Measurements from ENCODE around the gene RGS9.
"Not testable (repeated sequence)": the region's sequence is repeated elsewhere in the genome, so short reads cannot be mapped to it uniquely, and the experiment has no call there.

Gene RGS9

DNA sequence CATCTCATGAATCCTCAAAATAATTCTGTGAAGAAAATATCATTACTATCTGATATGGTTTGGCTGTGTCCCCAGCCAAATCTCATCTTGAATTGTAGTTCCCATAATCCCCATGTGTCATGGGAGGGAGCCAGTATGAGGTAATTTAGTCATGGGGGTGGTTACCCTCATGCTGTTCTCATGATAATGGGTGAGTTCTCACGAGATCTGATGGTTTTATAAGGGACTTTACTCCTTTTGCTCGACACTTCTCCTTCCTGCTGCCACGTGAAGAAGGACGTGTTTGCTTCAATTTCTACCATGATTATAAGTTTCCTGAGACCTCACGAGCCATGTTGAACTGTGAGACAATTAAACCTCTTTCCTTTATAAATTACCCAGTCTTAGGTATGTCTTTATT lies 20.7 kb upstream of the RGS9 start:
- not testable (repeated sequence) for DNase-seq

DNA sequence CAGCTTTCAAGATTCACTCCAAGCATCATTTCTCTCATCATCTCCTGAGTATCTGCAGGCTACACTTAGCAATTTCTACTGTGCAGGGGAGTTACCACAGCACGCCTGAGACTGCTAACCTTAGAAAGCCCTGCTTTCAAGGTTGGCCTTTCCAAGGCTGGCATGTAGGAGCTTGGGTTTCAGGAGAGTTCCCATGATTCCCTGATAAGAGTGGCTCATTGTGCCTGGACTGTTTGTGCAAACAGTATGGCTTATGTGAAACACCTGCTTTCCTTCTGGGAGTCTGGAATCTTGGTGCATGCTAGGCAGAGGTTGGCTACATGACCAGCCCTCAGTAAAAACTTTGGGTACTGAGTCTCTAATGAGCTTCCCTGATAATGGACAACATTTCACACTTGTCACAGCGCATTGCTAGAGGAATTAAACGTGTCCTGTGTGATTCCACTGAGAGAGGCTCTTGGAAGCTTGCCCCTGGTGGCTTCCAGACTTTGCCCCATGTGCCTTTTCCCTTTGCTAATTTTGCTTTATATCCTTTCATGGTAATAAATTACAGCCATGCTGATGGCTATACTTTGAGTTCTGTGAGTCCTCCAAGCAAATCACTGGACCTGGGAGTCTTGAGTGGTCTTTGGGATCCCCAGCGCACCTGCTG lies 19.7 kb upstream of the RGS9 start:
- no peak for DNase-seq

- no peak for DNase-seq
These were observed 15.8 kb upstream of the RGS9 start for GRCh38 chr17:65121368-65121767.

DNA sequence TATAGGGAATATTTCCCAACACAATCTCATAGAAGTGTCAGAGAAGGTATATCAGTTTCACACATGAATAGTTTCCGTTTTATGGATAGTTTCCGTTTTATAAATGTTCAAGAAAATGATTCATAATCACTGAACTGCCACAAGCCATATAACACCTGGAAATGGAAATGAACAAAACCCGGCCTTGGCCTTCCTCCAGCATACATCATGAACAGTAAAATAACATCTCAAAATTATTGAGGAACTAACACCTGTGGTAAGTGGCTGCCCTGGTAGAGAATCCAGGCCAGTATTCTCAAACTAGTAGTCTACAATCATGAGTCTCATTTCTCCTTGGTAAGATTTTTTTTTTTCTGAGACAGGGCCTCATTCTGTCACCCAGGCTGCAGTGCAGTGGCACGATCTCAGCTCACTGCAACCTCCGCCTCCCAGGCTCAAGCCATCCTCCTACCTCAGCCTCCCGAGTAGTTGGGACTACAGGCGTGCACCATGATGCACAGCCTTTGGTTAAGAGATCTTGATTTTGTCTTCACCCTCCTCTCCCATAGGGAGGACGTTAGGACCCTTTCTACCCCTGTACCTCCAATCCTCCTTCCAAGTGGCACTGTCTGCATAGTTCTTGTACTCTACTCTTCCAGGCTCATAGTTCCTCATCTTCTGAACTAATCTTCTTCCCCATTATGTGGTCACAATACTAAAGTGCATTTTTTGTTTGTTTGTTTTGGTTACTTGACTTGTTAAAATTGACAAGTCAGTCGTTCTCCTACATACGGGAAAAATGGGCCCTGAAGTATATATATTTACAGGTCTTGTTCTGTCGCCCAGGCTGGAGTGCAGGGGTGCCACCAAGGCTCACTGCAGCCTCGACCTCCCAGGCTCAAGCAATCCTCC lies 15.0 kb upstream of the RGS9 start:
- no peak for DNase-seq

DNA sequence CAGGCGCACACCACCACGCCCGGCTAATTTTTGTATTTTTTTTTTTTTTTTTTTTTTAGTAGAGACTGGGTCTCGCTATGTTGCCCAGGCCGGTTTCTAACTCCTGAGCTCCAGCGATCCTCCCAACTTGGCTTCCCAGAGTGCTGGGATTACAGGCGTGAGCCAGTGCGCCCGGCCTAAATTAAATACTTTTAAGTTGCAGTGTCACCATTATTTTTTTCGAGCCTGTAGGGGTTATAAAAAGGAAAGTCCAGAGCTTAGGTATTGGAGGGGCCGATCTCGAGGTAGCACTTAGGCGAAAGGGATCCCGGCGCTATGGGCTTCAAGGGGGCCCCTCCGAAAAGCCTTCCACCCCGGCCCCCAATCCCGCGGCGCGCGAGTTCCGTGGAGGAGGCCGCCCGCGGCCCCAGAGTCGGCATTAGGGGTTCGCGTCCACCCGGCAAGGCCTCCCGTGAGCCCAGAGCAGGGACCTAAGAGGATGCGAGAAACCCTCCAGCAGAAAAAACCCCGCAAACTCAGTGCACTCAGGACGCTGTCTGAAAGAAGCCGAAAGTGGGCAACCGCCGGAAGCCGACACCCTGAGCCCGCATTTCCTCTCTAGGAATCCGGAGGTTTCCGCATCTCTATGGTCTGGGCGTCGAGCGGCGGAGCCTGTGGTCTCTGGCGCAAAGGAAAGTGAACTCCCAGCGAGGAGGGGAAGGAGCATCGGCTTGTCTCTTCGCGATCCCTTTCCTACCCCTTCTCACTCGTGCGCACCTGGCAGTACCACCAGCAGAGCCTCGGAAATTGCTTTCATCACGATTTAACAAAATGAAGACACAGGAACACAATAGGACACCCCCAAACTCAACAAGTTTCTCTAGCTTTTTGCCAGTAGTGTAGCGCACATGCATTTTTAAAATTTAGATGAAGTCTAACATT lies 14.1 kb upstream of the RGS9 start:
- DNase-seq = peak; percentile 55

GRCh38 chr17:65123757-65124675 lies 13.2 kb upstream of the RGS9 start:
- DNase-seq = no peak

DNA sequence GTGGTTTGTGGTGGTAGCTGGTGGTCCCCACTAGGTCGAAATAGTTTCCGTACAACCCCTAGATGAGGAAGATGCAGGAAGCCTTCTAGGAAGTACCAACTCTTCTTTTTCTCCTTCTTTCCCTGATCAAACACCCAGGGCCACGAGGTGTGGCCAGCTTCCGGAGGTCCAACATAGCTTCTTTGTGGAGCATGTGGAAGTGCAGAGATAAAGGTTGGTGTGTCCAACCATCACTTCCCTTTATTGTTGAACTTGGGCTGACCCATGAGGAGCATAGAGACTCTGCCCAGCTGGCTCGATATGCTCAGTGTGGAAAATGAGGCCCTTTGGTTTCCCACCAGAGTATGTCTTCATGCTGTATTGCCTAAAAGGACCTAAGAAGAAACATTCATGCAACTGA lies 6.3 kb upstream of the RGS9 start:
- no peak for DNase-seq

GRCh38 chr17:65131240-65131639 lies 5.9 kb upstream of the RGS9 start:
- DNase-seq = no peak

- peak; percentile 22 for DNase-seq
These were observed 5.2 kb upstream of the RGS9 start for GRCh38 chr17:65131946-65132345.

GRCh38 chr17:65134035-65134434 lies 3.1 kb upstream of the RGS9 start:
- no peak for DNase-seq

DNA sequence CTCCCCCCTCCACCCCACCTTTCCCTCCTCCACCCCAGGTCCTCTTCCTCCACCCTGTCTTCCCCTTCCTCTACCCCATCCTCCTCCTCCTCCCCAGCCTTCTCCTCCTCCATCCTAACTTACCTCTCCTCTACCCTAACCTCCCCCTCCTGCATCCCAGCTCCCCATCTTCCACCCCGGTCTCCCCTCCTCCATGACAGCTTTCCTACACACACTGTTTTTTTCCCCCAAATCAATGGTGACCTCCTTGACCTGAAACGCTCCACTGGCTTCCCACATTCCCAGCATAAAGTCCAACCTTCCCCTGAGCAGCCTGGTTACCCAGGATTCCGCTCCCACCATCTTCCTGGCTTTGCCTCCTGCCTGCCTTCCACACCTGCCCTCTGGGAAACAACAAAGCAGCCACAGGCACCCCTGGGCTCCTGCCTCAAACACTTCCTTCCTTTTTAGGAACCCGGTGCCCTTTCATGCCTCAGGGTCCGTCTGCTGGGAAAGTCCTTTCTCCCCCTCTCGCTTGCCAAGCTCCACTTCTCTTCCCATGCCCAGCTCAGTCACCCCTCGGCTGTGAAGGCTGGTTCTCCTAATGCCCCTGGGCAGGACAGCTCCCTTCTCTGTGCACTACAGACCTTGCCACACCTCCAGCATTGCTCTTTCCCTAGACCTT lies 2.1 kb downstream of the RGS9 start:
- DNase-seq = no peak

DNA sequence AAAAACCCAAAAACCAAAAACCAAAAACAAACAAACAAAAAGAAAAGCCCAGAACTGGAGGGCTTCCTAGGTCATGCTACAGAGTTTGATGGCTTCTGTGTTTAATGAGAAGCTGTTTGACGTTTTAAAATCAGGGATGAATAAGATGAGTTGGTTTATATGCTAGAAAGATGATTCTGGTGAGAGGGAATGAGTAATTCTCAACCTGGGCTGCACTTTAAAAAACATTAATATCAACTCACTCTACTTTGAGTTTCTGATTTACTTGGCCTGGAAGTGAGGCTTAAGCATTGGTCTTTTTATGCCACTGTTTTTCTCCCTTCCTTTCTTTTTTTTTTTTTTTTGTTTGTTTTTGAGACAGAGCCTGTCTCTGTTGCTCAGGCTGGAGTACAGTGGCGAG lies 5.1 kb downstream of the RGS9 start:
- no peak for DNase-seq

DNA sequence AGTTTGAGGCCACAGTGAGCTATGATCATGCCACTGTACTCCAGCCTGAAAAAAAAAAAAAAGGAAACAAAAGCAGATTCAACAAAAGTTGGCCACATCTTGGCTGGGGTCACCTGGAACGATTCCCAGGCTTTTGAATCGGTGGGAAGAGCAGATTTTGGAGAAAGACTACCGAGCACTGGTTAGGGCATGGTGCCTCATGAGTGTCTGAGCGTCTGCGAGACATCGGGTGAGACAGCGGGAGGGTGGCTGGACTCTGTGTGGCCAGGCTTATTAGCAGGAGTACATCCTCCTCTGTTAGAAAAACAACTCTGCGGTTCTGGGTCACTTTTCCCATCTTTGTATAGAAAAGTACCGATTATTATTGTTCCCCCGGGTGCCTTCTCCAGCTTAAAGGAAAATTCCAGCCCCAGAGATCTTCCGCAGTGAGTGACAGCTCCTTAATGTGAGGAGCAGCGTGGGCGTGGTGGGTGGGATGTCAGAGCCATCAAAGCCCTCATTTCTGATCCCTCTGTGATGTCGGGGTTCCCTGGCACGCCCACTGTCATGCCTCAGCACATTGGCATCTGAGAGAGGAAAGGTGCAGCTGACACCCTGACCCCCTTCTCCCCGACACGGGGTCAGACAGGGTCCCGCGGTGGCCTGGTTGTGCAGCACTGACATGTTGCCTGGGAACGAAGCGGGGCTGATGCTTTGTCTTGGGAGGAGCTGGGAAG lies 6.9 kb downstream of the RGS9 start:
- DNase-seq = no peak

DNA sequence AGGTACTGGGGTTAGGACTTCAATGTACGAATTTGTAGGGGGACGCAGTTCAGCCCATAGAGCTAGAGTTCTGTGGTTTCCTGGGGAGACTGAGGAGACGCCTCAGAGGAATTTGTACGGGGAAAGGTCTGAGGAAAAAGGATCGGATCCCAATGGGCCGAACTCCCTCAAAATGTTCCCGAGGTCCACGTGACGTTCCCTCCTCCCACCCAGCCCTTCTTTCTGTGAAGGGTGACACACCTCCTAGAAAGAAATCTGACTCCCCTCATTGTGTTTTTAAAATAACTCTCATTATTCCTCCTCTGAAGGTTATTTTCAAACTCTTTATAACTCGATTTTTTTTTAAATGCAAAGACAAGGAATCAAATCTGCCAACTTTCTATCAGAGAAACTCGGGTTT lies 8.6 kb downstream of the RGS9 start:
- no peak for DNase-seq

DNA sequence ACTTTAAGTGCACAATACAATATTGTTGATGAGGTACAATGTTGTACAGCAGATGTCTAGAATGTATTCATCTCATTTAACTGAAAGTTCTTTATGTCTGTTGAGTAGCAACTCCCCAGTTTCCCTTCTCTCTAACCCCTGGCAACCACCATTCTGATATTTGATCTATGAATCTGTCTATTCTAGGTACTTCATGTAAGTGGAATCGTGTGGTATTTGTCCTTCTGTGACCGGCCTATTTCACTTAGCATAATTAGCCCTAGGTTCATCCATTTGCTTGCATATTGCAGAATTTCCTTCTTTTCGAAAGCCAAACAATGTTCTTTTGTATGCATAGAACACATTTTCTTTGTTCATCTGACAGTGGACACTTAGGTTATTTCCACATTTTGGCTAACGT lies 10.8 kb downstream of the RGS9 start:
- DNase-seq = no peak

DNA sequence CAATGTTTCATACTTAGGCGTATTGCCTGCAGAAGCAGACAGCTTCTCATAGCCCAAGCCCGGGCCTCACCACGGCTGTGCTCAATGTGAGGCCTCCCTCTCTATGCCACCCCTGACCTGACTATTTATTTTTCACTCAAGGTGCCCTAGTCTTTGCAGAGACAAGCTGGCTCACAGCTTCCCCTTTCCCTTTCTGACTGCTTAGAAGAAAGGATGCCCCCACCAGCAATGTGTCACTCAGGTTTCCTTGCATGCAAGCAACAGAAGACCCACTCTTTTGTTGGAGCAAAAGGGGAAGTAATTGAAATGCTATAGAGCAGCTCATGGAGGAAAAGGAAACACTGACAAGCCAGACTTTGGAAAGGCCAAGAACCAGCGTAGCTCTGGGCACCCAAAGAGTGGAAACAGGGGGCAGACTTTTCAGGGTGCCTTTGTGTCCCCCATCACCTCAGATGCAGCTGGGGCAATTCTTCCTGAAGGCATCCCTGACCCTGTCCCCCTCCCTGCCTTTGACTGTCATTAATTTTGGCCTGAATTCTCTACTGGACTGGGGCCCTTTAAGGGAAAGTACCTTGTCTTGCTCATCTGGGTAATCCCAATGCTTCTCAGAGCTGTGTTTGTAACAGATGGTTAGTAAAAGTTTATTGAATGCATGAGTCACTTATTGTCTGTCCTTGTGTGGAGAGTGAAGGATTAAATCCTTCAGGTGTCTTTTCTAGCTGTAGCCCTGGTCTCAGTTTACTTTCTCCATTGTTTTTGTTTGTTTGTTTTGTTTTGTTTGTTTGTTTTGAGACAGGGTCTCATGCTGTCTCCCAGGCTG lies 17.8 kb downstream of the RGS9 start:
- DNase-seq = no peak

- DNase-seq = no peak
These were observed 18.5 kb downstream of the RGS9 start for GRCh38 chr17:65155622-65156021.

DNA sequence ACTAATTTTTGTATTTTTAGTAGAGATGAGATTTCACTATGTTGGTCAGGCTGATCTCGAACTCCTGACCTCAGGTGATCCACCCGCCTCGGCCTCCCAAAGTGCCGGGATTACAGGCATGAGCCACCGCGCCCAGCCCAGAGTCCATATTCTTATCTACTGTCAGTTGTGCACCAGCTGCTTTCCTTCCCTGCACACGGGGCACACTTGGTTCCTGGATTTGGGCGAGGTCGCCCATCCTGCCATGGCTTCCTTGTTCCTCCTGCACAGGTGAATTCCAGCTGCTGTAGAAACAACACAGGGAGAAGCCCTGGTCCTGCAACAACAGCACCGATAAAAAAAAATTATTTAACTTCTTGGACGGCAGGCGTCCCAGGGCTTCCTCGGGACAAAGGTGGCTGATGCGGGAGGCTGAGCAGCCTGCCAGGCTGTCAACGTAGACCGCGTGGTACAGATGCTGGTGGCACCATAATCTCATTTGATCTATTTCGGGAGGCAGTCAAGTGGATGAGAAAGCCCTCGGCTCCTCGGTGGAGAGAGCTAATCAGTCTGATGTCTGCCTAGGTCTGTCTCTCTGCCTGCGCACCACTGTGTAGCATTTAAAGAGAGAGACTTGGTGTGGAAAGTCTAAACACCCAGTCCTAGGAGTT lies 19.1 kb downstream of the RGS9 start:
- no peak for DNase-seq

DNA sequence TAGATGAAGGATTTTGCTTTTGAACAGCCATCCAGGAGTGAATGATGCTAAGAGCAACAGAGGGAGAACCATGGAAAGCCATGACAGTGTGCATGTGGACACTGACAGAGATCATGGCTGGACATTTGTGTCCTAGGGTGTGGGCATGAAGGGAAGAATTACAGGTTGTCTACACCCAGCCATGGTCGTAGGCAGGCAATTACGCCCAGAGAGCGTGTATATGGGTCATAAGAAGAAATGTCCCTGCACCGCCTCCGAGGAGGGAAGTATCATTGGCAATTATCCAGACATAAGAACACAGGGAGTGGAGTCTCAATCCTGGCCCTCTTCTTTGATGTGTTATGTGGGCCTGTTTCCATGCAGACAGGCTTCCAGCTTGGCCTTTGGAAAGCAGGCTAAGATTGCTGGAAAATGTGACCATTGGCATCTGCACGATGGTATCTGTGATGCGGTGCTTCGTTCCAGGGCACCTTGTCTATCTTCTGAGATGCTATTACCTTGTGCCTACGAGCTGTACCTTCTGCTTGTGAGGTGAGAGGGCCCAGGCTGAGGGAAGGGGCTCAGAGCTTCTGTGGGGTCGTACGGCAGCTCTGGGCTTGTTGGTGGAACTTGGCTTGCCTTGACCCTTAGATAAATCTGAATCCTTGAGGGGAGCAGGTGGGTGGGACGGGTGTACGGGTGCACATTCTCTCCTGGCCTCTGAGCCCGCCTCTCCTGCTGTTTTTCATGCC lies 19.8 kb downstream of the RGS9 start:
- no peak for DNase-seq
